Fibroblast of lung (primary cell): ENCODE measurements around the gene EXPH5. TPM values are rescaled to one million over a fixed set of nuclear protein-coding genes. Genes with fewer than 3 reads are reported as not detected.

Source experiments
- DNase-seq, 2 donors: peaks; one replicate each; pipeline versions ENCODE4 v3.0.0 to v3.0.0-alpha.2; 2010; ENCODE audit warnings: low read depth in 2 of 2
- H2AFZ ChIP-seq: 2 replicates; pipeline ENCODE4 v1.5.1; 2012; ENCODE audit warnings: low read length, control low read depth, inconsistent platforms
- H3K27ac ChIP-seq: 2 replicates; pipeline ENCODE4 v1.5.1; 2011; ENCODE audit warnings: low read length, control low read depth; ENCODE audit not compliant: insufficient read depth
- H3K27me3 ChIP-seq: 2 replicates; pipeline ENCODE4 v1.5.1; 2011; ENCODE audit warnings: mild to moderate bottlenecking, low read length; ENCODE audit not compliant: control insufficient read depth, insufficient read depth
- H3K36me3 ChIP-seq: 2 replicates; pipeline ENCODE4 v1.5.1; 2011; ENCODE audit warnings: low read length; ENCODE audit not compliant: control insufficient read depth, insufficient read depth
- H3K4me1 ChIP-seq: 2 replicates; pipeline ENCODE4 v1.5.1; 2011; ENCODE audit warnings: low read length; ENCODE audit not compliant: control insufficient read depth, insufficient read depth; ENCODE audit errors: extremely low read depth
- H3K4me2 ChIP-seq: 2 replicates; pipeline ENCODE4 v1.5.1; 2011; ENCODE audit warnings: low read length, control low read depth; ENCODE audit not compliant: insufficient read depth; ENCODE audit errors: extremely low read depth
- H3K4me3 ChIP-seq, 4 experiments: fragments of 200-600 bp in 1 of 4; sonication (generic) in 1 of 4; replicated peaks in 1 of 4; 2 replicates each; pipeline ENCODE4 v1.5.1; 2011 to 2016; ENCODE audit warnings: low read length in 4 of 4, low read depth in 3 of 4, mild to moderate bottlenecking in 3 of 4, control low read depth in 2 of 4, inconsistent platforms in 1 of 4, mixed read lengths in 1 of 4; ENCODE audit not compliant: insufficient read depth in 1 of 4; ENCODE audit errors: control extremely low read depth in 1 of 4
- H3K79me2 ChIP-seq: 2 replicates; pipeline ENCODE4 v1.5.1; 2012; ENCODE audit warnings: mild to moderate bottlenecking, low read length, inconsistent platforms; ENCODE audit not compliant: control insufficient read depth, insufficient read depth
- H3K9ac ChIP-seq: 2 replicates; pipeline ENCODE4 v1.5.1; 2011; ENCODE audit warnings: mild to moderate bottlenecking, low read length, control low read depth; ENCODE audit not compliant: insufficient read depth
- H3K9me3 ChIP-seq: 2 replicates; pipeline ENCODE4 v1.5.1; 2012; ENCODE audit warnings: low read depth, low read length; ENCODE audit not compliant: control insufficient read depth, insufficient read depth
- H4K20me1 ChIP-seq: 2 replicates; pipeline ENCODE4 v1.5.1; 2011; ENCODE audit warnings: low read length; ENCODE audit not compliant: control insufficient read depth, insufficient read depth; ENCODE audit errors: extremely low read depth
- EZH2 ChIP-seq: IDR thresholded peaks from 2 replicates; pipeline ENCODE4 v1.5.1; 2012; ENCODE audit warnings: low read length, control low read depth, mild to moderate bottlenecking; ENCODE audit errors: missing control alignments
- polyA plus RNA-seq, 2 donors: library from polyadenylated mRNA; depleted of rRNA in 1 of 2; stranded (reverse) in 1 of 2; unstranded in 1 of 2; fragments of >200 nt; gene quantifications; 2 replicates each; pipeline ENCODE4 v1.2.1, GENCODE V29; 2011 to 2012; ENCODE audit warnings: missing spikeins in 1 of 2
- total RNA-seq: library from RNA; depleted of rRNA; stranded (reverse); fragments of >200 nt; gene quantifications from 2 replicates; pipeline ENCODE4 v1.2.1, GENCODE V29; 2014
- TF ChIP-seq, protein P1 (sequence below), 2 donors: IDR thresholded peaks in 1 of 2; conservative IDR thresholded peaks in 1 of 2; 1 replicate in 1 of 2; 2 replicates in 1 of 2; pipeline ENCODE4 v1.5.1; 2011 to 2012; ENCODE audit warnings: low read length in 2 of 2, control low read depth in 1 of 2, inconsistent platforms in 1 of 2, low read depth in 1 of 2, mild to moderate bottlenecking in 1 of 2

The EXPH5 gene
- total and polyA plus RNA-seq, 2 donors (not counting 1 experiment from before 2014, with no cell fraction given): 2.9 to 11.2 TPM

DNA sequence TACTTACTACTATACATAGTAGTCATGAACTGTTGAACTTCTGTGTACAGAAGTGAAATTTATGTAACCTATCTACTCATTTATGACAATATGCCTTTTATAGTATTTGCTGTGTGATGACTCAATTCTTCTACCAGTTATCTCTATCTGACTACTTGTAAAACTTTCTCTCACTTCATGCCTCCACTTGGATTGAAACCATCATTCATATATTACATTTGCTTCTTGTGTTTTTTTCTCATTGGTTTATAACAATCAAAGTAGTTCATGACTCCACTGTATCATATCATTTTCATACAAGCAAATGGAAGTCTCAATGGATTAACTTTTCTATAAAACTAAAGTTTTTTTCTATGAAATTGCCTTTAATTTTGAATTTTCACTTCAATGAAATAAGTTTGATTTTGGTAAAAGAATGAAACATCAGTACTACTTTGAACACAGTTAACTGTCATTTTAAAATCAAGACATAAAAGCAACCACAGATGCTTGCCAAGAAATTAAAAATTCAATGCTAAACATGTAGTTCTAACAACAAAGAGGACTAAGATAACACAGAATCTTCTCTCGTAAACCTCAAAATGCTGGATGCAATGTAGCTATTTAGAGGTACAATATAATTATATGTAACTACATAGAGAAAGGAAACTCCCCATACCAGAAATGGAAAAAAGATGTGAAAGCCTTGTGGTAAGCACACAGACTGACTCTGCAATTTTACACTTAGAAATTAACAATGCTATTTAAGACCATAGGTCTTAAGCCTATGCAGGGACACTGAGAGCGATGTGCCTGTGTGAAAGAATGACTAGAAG is 27.6 kb upstream of the EXPH5 start:
- TF ChIP-seq, protein P1, sequence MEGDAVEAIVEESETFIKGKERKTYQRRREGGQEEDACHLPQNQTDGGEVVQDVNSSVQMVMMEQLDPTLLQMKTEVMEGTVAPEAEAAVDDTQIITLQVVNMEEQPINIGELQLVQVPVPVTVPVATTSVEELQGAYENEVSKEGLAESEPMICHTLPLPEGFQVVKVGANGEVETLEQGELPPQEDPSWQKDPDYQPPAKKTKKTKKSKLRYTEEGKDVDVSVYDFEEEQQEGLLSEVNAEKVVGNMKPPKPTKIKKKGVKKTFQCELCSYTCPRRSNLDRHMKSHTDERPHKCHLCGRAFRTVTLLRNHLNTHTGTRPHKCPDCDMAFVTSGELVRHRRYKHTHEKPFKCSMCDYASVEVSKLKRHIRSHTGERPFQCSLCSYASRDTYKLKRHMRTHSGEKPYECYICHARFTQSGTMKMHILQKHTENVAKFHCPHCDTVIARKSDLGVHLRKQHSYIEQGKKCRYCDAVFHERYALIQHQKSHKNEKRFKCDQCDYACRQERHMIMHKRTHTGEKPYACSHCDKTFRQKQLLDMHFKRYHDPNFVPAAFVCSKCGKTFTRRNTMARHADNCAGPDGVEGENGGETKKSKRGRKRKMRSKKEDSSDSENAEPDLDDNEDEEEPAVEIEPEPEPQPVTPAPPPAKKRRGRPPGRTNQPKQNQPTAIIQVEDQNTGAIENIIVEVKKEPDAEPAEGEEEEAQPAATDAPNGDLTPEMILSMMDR (conservative IDR thresholded peaks at IDR 0.05 in 1 of 2, IDR thresholded peaks at IDR 0.05 in 1 of 2; ENCODE audit: low read depth in 1 of 2, low read length in 2 of 2): no peak
- no peak for TF ChIP-seq EZH2
- Histone ChIP-seq H3K9ac (no peak overlapping the region), H3K27ac (no peak overlapping the region), H3K36me3 (no peaks in the 10 kb centered on the region), H4K20me1 (no peaks in the 10 kb centered on the region), H3K4me2 (no peak overlapping the region), H3K4me3 (no peak overlapping the region), H3K4me1 (no peaks in the 10 kb centered on the region), H3K79me2 (no peaks in the 10 kb centered on the region), H2AFZ (no peak overlapping the region), H3K27me3 (no peaks in the 10 kb centered on the region), H3K9me3 (no peaks in the 10 kb centered on the region)
- peak in 1 of 2 donors; percentile 34 for DNase-seq

GRCh38 chr11:108618529-108618928 is 25.0 kb upstream of the EXPH5 start:
- no peaks in the 10 kb centered on the region for H3K27me3 ChIP-seq
- H3K4me3 ChIP-seq: no peak overlapping the region
- H4K20me1 ChIP-seq: no peaks in the 10 kb centered on the region
- DNase-seq: no peak
- H3K9ac ChIP-seq: no peak overlapping the region
- H3K27ac ChIP-seq: no peak overlapping the region
- H3K4me1 ChIP-seq: no peaks in the 10 kb centered on the region
- no peaks in the 10 kb centered on the region for H3K36me3 ChIP-seq
- no peak overlapping the region for H3K4me2 ChIP-seq
- H3K79me2 ChIP-seq: no peaks in the 10 kb centered on the region
- H3K9me3 ChIP-seq: no peaks in the 10 kb centered on the region
- TF ChIP-seq, protein P1 (conservative IDR thresholded peaks at IDR 0.05 in 1 of 2, IDR thresholded peaks at IDR 0.05 in 1 of 2; ENCODE audit: low read depth in 1 of 2, low read length in 2 of 2): no peak
- no peak for TF ChIP-seq EZH2
- no peak overlapping the region for H2AFZ ChIP-seq

- Histone ChIP-seq H3K9me3 (no peaks in the 10 kb centered on the region), H3K4me2 (no peak overlapping the region), H3K27me3 (no peaks in the 10 kb centered on the region), H3K9ac (no peak overlapping the region), H3K27ac (no peak overlapping the region), H3K36me3 (no peaks in the 10 kb centered on the region), H4K20me1 (no peaks in the 10 kb centered on the region), H3K4me3 (no peak overlapping the region), H3K4me1 (no peaks in the 10 kb centered on the region), H3K79me2 (no peaks in the 10 kb centered on the region), H2AFZ (no peak overlapping the region)
- TF ChIP-seq, protein P1 (conservative IDR thresholded peaks at IDR 0.05 in 1 of 2, IDR thresholded peaks at IDR 0.05 in 1 of 2; ENCODE audit: low read depth in 1 of 2, low read length in 2 of 2): no peak
- TF ChIP-seq EZH2: no peak
- DNase-seq: no peak
Measured at GRCh38 chr11:108617055-108617454, 23.5 kb upstream of the EXPH5 start.
